Activated naive CD4-positive, alpha-beta T cell treated with Interleukin-2 at 50 U/mL for 16 hours (primary cell): Measurements from ENCODE around the gene STPG1.

ENCODE experiments used
- DNase-seq: peaks from one replicate; pipeline ENCODE4 v3.0.0-alpha.2; 2020

Gene STPG1

GRCh38 chr1:24311234-24311633 lies 102.3 kb downstream of the STPG1 start:
- DNase-seq: no peak

GRCh38 chr1:24309762-24310485 lies 103.7 kb downstream of the STPG1 start:
- no peak for DNase-seq

DNA sequence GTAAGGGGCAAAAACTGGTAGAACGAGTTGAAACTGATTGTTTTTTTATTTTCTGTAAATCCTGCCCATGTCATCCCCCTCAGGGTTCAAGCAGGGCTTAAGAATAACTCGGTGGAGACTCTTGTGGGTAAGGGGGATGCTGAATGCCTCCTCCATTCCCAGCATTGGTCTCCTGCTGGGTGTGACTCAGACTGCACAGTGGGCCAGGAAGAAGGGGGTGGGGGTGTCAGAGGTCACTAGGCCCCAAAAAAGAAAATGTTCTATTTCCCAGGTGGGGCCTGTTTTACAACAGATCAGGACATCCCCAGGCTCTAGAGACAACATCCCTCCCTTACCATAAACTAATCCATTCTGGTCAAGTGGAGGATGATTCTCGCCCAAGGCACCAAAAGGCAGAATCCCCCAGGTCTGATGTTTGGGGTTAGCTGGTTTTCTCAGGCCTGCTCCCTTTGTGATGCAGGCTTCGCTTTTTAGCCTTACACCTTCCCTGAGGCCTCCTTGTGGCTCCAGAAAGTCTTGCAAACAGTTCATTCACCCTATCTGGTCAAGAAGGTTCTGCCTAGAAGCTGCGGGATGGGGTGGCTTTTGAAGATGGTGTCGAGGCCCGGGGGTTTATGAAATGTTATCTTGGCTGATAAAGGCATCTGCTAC lies 105.1 kb downstream of the STPG1 start:
- no peak for DNase-seq
